Astrocyte (in vitro differentiated cells and primary cell): ENCODE results near the gene FAF1.

Source experiments
- EZH2 ChIP-seq: IDR thresholded peaks from 2 replicates; pipeline ENCODE4 v1.6.1; 2012; ENCODE audit warnings: mild to moderate bottlenecking, low read length, inconsistent platforms; ENCODE audit not compliant: insufficient read depth
- TF ChIP-seq, protein P1 (sequence below): IDR thresholded peaks from 2 replicates; pipeline ENCODE4 v1.5.1; 2011; ENCODE audit warnings: low read depth, mild to moderate bottlenecking, inconsistent platforms, low read length, moderate library complexity; ENCODE audit not compliant: insufficient read depth

DNA sequence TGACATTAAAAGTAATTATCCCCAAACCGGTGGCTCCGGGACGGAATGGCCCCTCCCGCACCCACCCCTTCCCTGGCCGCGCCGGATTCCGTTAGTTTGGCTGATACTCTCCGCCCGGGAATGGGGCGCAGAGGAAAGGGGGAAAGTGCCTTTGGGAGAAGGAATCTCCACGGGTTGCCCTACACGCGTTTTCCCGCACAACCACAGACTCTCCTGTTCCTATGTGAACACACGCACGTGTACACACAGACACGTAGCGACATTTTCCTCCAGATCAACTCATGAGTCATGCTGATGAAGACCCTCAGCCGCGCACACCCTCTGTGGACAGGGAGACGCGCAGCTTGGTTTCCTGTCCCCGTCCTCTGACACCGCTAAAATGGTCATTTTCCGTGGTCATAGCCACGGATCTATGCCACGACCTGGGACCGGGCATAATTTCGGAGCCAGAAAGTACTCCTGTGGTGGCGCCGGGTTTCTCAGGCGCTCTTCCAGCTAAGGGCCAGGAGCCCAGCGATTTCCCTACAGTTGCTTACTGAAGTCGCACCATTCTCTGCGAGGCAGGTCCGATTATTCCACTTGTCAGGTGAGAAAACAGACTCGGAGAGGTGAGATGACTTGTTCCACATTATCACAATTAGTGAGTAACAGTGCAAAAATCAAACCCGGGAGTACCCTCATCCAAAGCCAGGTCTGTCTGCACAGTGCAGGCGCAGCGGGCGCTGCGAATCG, 532.8 kb downstream of the FAF1 start:
- TF ChIP-seq, protein P1, sequence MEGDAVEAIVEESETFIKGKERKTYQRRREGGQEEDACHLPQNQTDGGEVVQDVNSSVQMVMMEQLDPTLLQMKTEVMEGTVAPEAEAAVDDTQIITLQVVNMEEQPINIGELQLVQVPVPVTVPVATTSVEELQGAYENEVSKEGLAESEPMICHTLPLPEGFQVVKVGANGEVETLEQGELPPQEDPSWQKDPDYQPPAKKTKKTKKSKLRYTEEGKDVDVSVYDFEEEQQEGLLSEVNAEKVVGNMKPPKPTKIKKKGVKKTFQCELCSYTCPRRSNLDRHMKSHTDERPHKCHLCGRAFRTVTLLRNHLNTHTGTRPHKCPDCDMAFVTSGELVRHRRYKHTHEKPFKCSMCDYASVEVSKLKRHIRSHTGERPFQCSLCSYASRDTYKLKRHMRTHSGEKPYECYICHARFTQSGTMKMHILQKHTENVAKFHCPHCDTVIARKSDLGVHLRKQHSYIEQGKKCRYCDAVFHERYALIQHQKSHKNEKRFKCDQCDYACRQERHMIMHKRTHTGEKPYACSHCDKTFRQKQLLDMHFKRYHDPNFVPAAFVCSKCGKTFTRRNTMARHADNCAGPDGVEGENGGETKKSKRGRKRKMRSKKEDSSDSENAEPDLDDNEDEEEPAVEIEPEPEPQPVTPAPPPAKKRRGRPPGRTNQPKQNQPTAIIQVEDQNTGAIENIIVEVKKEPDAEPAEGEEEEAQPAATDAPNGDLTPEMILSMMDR = no peak
- peak; percentile 78 for TF ChIP-seq EZH2
